ENCODE results near the gene MRPL39.

- TF ChIP-seq CTCF (IDR thresholded peaks at IDR 0.05) (no peak), POLR2A (IDR thresholded peaks at IDR 0.05) (no peak)
Measured at GRCh38 chr21:25589887-25590286, 17.4 kb downstream of the MRPL39 start.
